Measurements from ENCODE around the gene PTGS1.

- TF ChIP-seq ZBTB21 (tag by site-specific recombination; IDR thresholded peaks at IDR 0.05) (no peak), CTCF (tag by site-specific recombination; IDR thresholded peaks at IDR 0.05) (no peak), KLF10 (tag by site-specific recombination; IDR thresholded peaks at IDR 0.05) (no peak), TRIM28 (IDR thresholded peaks at IDR 0.05; ENCODE audit: borderline replicate concordance, low read length) (no peak), ZBTB48 (tag by site-specific recombination; IDR thresholded peaks at IDR 0.05) (no peak), PRDM10 (tag by site-specific recombination; IDR thresholded peaks at IDR 0.05) (no peak)
Measured at GRCh38 chr9:122338536-122338935, 32.3 kb upstream of the PTGS1 start.
